ENCODE results near the gene KDM5A. TPM values are rescaled to one million over a fixed set of nuclear protein-coding genes. Genes with fewer than 3 reads are reported as not detected.
"Not testable (repeated sequence)": the region's sequence is repeated elsewhere in the genome, so short reads cannot be mapped to it uniquely, and the experiment has no call there.

Gene KDM5A
- total RNA-seq, 1 donor from 2014 or later: 72.0 TPM

DNA sequence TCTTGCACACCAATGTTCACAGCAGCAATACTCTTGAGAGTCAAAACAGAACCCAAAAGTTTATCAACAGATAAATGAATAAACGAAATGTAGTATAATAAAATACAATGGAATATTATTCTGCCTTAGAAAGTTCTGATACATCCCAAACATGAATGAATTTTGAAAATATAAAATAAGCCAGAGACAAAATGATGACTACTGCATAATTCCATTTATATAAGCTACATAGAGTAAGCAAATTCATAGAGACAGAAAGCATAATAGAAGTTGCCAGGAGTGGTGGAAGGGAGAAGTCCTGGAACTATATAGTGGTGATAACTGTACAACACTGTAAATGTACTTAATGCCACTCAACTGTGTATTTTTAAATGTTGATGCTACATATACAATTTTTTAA, 21.1 kb downstream of the KDM5A start:
- peaks cover 72% of the 10 kb centered on the region for H3K36me3 ChIP-seq
- no peak for ATAC-seq
- intact Hi-C loops (cut with DNase I): no loop called here

DNA sequence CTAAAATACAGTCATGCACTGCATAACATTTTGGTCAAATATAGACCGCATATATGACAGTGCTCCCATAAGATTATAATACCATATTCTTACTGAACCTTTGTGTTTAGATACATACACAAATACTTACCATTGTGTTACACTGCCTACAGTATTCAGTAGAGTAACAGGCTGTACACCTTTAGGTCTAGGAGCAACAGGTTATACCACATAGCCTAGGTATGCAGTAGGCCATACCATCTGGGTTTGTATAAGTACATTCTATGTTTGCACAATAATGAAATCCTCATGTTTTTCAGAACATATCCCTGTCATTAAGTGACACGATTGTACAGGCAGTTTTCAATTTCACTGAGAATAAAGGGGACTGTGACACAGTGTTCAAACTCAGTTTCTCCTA, 22.3 kb downstream of the KDM5A start:
- TF ChIP-seq CTCF (IDR thresholded peaks at IDR 0.05): no peak
- H3K27ac ChIP-seq: no peak overlapping the region
- no peaks in the 10 kb centered on the region for H3K27me3 ChIP-seq
- H3K9me3 ChIP-seq: peaks cover 9% of the 10 kb centered on the region
- DNase-seq (no peak), ATAC-seq (no peak)
- H3K4me1 ChIP-seq: no peaks in the 10 kb centered on the region
- intact Hi-C loops (cut with DNase I): no loop called here
- peaks cover 84% of the 10 kb centered on the region for H3K36me3 ChIP-seq
- H3K4me3 ChIP-seq: no peak overlapping the region

More for the DNA sequence above, 21.1 kb downstream of the KDM5A start:
- Histone ChIP-seq H3K9me3 (peaks cover 9% of the 10 kb centered on the region), H3K4me1 (no peaks in the 10 kb centered on the region), H3K27me3 (no peaks in the 10 kb centered on the region), H3K27ac (no peak overlapping the region), H3K4me3 (no peak overlapping the region)
- no peak for DNase-seq
- no peak for TF ChIP-seq CTCF (IDR thresholded peaks at IDR 0.05)

DNA sequence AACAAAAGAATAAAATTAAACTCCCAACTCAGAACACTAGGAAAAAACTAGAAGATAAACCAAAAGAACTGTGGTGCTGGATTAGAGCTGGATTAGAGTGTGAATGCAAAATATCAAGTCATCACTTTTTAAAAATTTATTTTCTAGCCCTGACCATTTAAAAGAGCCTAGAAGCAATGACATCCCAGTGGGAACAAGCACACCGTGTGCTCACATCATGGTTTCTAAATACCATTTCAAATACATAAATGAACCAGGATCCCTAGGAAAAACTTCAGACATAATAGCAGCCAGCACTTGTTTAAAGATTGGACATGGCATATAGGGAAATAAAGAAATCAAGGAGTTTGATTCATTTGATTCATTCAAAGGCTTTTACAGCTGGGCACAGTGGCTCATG, 30.0 kb downstream of the KDM5A start:
- Histone ChIP-seq H3K27ac (no peak overlapping the region), H3K4me3 (no peak overlapping the region), H3K27me3 (no peaks in the 10 kb centered on the region), H3K4me1 (no peaks in the 10 kb centered on the region), H3K9me3 (no peaks in the 10 kb centered on the region), H3K36me3 (peaks cover 96% of the 10 kb centered on the region)
- intact Hi-C loops (cut with DNase I): no loop called here
- no peak for DNase-seq
- no peak for TF ChIP-seq CTCF (IDR thresholded peaks at IDR 0.05)
- ATAC-seq: no peak

- H3K4me3 ChIP-seq: no peak overlapping the region
- H3K9me3 ChIP-seq: no peaks in the 10 kb centered on the region
- ATAC-seq: no peak
- H3K36me3 ChIP-seq: peaks cover 96% of the 10 kb centered on the region
- no peaks in the 10 kb centered on the region for H3K27me3 ChIP-seq
- no peak for DNase-seq
- intact Hi-C loops (cut with DNase I): no loop called here
- no peak overlapping the region for H3K27ac ChIP-seq
- H3K4me1 ChIP-seq: no peaks in the 10 kb centered on the region
- no peak for TF ChIP-seq CTCF (IDR thresholded peaks at IDR 0.05)
These were observed 32.7 kb downstream of the KDM5A start for GRCh38 chr12:356276-356988.

GRCh38 chr12:351197-351596, 37.9 kb downstream of the KDM5A start:
- ATAC-seq; H3K27ac ChIP-seq; DNase-seq; H3K4me1 ChIP-seq; intact Hi-C loops (cut with DNase I); H3K27me3 ChIP-seq; H3K4me3 ChIP-seq; H3K9me3 ChIP-seq: not testable (repeated sequence)
- peaks cover 81% of the 10 kb centered on the region for H3K36me3 ChIP-seq

GRCh38 chr12:349625-350024, 39.5 kb downstream of the KDM5A start:
- H3K9me3 ChIP-seq; H3K4me3 ChIP-seq; H3K27me3 ChIP-seq; H3K27ac ChIP-seq; intact Hi-C loops (cut with DNase I); DNase-seq; ATAC-seq; H3K4me1 ChIP-seq: not testable (repeated sequence)
- peaks cover 66% of the 10 kb centered on the region for H3K36me3 ChIP-seq

DNA sequence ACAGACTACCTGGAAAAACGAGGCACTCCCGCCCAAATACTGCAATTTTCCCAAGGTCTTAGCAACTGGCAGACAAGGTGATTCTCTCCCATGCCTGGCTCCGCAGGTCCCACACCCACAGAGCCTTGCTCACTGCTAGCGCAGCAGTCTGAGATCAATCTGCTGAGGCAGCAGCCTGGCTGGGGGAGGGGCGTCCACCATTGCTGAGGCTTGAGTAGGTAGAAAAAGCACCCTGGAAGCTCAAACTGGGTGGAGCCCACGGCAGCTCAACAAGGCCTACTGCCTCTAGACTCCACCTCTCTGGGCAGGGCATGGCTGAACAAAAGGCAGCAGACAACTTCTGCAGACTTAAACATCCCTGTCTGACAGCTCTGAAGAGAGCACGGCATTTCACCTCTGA, 46.1 kb downstream of the KDM5A start:
- H3K4me1 ChIP-seq; H3K9me3 ChIP-seq; H3K27ac ChIP-seq; DNase-seq; H3K4me3 ChIP-seq; H3K27me3 ChIP-seq; intact Hi-C loops (cut with DNase I); ATAC-seq: not testable (repeated sequence)
- peaks cover 44% of the 10 kb centered on the region for H3K36me3 ChIP-seq

Measured in upper lobe of right lung (tissue), 1 donor.